K562 (cell line): ENCODE results near the gene GRIK1. TPM values are rescaled to one million over a fixed set of nuclear protein-coding genes. Genes with fewer than 3 reads are reported as not detected.
A peak's percentile ranks its signal among the peaks of the same experiment; 100 is the strongest.

Experiments used
- BRF1 ChIP-seq: IDR thresholded peaks from 3 replicates; pipeline ENCODE4 v1.6.1; 2011; ENCODE audit warnings: borderline replicate concordance, mild to moderate bottlenecking; ENCODE audit not compliant: insufficient read length; ENCODE audit errors: extremely low read depth
- HDAC1 ChIP-seq, 2 experiments: fragments of 450-650 bp; IDR thresholded peaks; 2 replicates each; pipeline ENCODE4 v1.6.1; 2016 to 2017; ENCODE audit warnings: inconsistent platforms in 1 of 2, mild to moderate bottlenecking in 1 of 2, moderate library complexity in 1 of 2
- NR4A1 ChIP-seq, 2 experiments: fragments of 250-450 bp in 1 of 2; fragments of 450-650 bp in 1 of 2; sonication (Bioruptor Pico) in 1 of 2; IDR thresholded peaks; 2 replicates each; pipeline versions ENCODE4 v1.4.0 to v1.6.1; 2016 to 2020; ENCODE audit warnings: mild to moderate bottlenecking in 2 of 2, missing compliant biosample characterization in 1 of 2, missing genetic modification characterization in 1 of 2, moderate library complexity in 1 of 2
- SNIP1 ChIP-seq: fragments of 450-650 bp; IDR thresholded peaks from 2 replicates; pipeline ENCODE4 v1.7.1; 2017; ENCODE audit warnings: low read depth, mild to moderate bottlenecking
- TAF7 ChIP-seq: fragments of 450-650 bp; IDR thresholded peaks from 2 replicates; pipeline ENCODE4 v1.6.1; 2016; ENCODE audit warnings: missing genetic modification characterization, missing compliant biosample characterization
- THRA ChIP-seq: fragments of 450-650 bp; IDR thresholded peaks from 2 replicates; pipeline ENCODE4 v1.6.1; 2017; ENCODE audit warnings: mild to moderate bottlenecking, moderate library complexity
- U2AF1 ChIP-seq: fragments of 200-400 bp; formaldehyde crosslinking; optimal IDR thresholded peaks from 2 replicates; pipeline ENCODE3; 2017; ENCODE audit warnings: mild to moderate bottlenecking, low read depth, low read length, moderate library complexity
- YY1 ChIP-seq, 3 experiments: IDR thresholded peaks; 2 replicates each; pipeline ENCODE4 v1.6.1; 2011; ENCODE audit warnings: low read length in 2 of 3, mild to moderate bottlenecking in 2 of 3, moderate library complexity in 2 of 3, borderline replicate concordance in 1 of 3, control low read depth in 1 of 3, low read depth in 1 of 3; ENCODE audit not compliant: insufficient read depth in 3 of 3, insufficient replicate concordance in 2 of 3, control insufficient read depth in 1 of 3, insufficient read length in 1 of 3; ENCODE audit errors: extremely low read depth in 1 of 3
- ZBTB40 ChIP-seq, 2 experiments: fragments of 450-650 bp in 1 of 2; sonication (generic) in 1 of 2; formaldehyde crosslinking in 1 of 2; IDR thresholded peaks; 2 replicates each; pipeline versions ENCODE4 v1.7.1 to v1.9.0; 2016 to 2022; ENCODE audit warnings: inconsistent platforms in 1 of 2, mild to moderate bottlenecking in 1 of 2, missing genetic modification reagents in 1 of 2
- ZNF133 ChIP-seq: fragments of 250-450 bp; sonication (Bioruptor Pico); IDR thresholded peaks from 2 replicates; pipeline ENCODE4 v1.4.0; 2020; ENCODE audit warnings: mild to moderate bottlenecking
- ZNF174 ChIP-seq: fragments of 250-450 bp; sonication (Bioruptor Pico); IDR thresholded peaks from 2 replicates; pipeline ENCODE4 v1.4.0; 2020; ENCODE audit warnings: mild to moderate bottlenecking
- ZNF24 ChIP-seq: fragments of 450-650 bp; IDR thresholded peaks from 2 replicates; pipeline ENCODE4 v1.6.1; 2016
- ZNF764 ChIP-seq: fragments of 250-450 bp; sonication (Bioruptor Pico); IDR thresholded peaks from 2 replicates; pipeline ENCODE4 v1.4.0; 2020; ENCODE audit warnings: low read depth, mild to moderate bottlenecking, moderate library complexity
- polyA plus RNA-seq, 8 experiments: library from polyadenylated mRNA; depleted of rRNA in 4 of 8; stranded (reverse) in 5 of 8; unstranded in 3 of 8; fragments of >200 nt; fragmentation: Nextera tagmentation in 2 of 8; fragmentation: Illumina TruSeq in 1 of 8; extraction: Ambion mirVana in 2 of 8; extraction: Trizol in 1 of 8; gene quantifications; 2 replicates each; pipeline versions ENCODE4 v1.2.1 to v1.2.3, GENCODE V29; 2011 to 2014; ENCODE audit warnings: inconsistent platforms in 1 of 8, missing spikeins in 1 of 8
- total RNA-seq, 7 experiments: library from RNA; depleted of rRNA in 6 of 7; stranded (reverse); fragments of >200 nt in 6 of 7; fragmentation: Illumina TruSeq in 2 of 7; extraction: Trizol in 2 of 7; gene quantifications; 2 replicates each; pipeline versions ENCODE4 v1.2.1 to v1.2.3, GENCODE V29; 2011 to 2021; ENCODE audit warnings: low replicate concordance in 1 of 7
- TF ChIP-seq, protein P1 (sequence below): IDR thresholded peaks from 2 replicates; pipeline ENCODE4 v1.6.1; 2011; ENCODE audit not compliant: insufficient read length; ENCODE audit errors: extremely low read depth

GRIK1 gene
- total and polyA plus RNA-seq, 9 of the 15 experiments (the other 6 are each of a cell fraction or from before 2014, with no cell fraction given) = 0.17 to 2.8 (median 0.53) TPM

DNA sequence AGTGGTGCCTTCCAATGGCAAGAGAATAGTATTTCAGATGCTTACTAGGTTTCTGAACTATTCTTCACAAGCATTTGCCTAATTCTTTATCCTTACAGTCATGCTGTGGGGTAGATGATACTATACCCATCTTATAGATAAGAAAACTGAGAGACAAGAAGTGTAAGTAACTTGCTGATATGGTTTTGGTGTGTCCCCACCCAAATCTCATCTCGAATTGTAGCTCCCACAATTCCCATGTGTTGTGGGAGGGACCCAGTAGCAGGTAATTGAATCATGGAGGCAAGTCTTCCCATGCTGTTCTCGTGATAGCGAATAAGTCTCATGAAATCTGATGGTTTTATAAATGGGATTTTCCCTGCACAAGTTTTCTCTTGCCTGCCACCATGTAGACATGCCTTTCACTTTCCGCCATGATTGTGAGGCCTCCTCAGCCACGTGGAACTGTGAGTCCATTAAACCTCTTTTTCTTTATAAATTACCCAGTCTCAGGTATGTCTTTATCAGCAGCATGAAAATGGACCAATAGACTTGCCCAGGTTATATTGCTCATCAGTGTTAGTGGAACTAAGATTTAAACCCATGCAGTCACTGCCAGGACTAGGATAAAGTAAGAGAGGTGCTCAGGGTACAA is 298.7 kb downstream of the GRIK1 start (continued):
- TF ChIP-seq, protein P1, sequence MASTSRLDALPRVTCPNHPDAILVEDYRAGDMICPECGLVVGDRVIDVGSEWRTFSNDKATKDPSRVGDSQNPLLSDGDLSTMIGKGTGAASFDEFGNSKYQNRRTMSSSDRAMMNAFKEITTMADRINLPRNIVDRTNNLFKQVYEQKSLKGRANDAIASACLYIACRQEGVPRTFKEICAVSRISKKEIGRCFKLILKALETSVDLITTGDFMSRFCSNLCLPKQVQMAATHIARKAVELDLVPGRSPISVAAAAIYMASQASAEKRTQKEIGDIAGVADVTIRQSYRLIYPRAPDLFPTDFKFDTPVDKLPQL = no peak
- TF ChIP-seq ZNF174 (CRISPR knock-in tag) (no peak), ZBTB40 (IDR thresholded peaks at IDR 0.05) (no peak), ZBTB40 (CRISPR knock-in tag; IDR thresholded peaks at IDR 0.05) (no peak), HDAC1 (IDR thresholded peaks at IDR 0.05) (no peak), YY1 (IDR thresholded peaks at IDR 0.05; ENCODE audit: borderline replicate concordance in 1 of 3, control insufficient read depth in 1 of 3, extremely low read depth in 1 of 3, insufficient read depth in 3 of 3, insufficient read length in 1 of 3, insufficient replicate concordance in 2 of 3, low read depth in 1 of 3, low read length in 2 of 3) (no peak), ZNF133 (CRISPR knock-in tag) (0 out of 2 replicates have a peak, but pooled peaks have one; percentile 75), NR4A1 (CRISPR knock-in tag; IDR thresholded peaks at IDR 0.05) (no peak), NR4A1 (tag; IDR thresholded peaks at IDR 0.05) (peak; percentile 37), ZNF764 (CRISPR knock-in tag) (no peak), BRF1 (no peak), U2AF1 (no peak), ZNF24 (no peak), SNIP1 (no peak), TAF7 (no peak), THRA (no peak)
